ENCODE results near the gene PLCXD1. TPM values are rescaled to one million over a fixed set of nuclear protein-coding genes. Genes with fewer than 3 reads are reported as not detected.
"Not testable (repeated sequence)": the region's sequence is repeated elsewhere in the genome, so short reads cannot be mapped to it uniquely, and the experiment has no call there.

Gene PLCXD1, protein sequence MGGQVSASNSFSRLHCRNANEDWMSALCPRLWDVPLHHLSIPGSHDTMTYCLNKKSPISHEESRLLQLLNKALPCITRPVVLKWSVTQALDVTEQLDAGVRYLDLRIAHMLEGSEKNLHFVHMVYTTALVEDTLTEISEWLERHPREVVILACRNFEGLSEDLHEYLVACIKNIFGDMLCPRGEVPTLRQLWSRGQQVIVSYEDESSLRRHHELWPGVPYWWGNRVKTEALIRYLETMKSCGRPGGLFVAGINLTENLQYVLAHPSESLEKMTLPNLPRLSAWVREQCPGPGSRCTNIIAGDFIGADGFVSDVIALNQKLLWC
- 10 to 100 TPM in 1 of 9 donors, 1 to 10 TPM in 8; 1.2 to 14.5 (median 6.2) TPM for total RNA-seq
- polyA plus RNA-seq = 10 to 100 TPM in 1 of 3 donors, 1 to 10 TPM in 2; 1.4 to 14.3 (median 9.9) TPM
- long read RNA-seq, donor 1, partial matches to known transcripts = 0 of 1 reads
- long read RNA-seq, donor 1, other reads (novel, unspliced or antisense) = 0 of 1 reads
- long read RNA-seq, donor 2, partial matches to known transcripts = 58 of 58 reads
- long read RNA-seq, donor 2, other reads (novel, unspliced or antisense) = 0 of 58 reads
- long read RNA-seq, donor 3 = 0 reads
- long read RNA-seq, donor 4 = 0 reads
- long read RNA-seq, donor 5, partial matches to known transcripts = 0 of 2 reads
- long read RNA-seq, donor 5, other reads (novel, unspliced or antisense) = 2 of 2 reads
- long read RNA-seq, donor 6, partial matches to known transcripts = 0 of 3 reads
- long read RNA-seq, donor 6, other reads (novel, unspliced or antisense) = 3 of 3 reads
- long read RNA-seq, donor 7 = 0 reads
- long read RNA-seq, donor 8, partial matches to known transcripts = 66 of 66 reads
- long read RNA-seq, donor 8, other reads (novel, unspliced or antisense) = 0 of 66 reads
- long read RNA-seq, donor 9 = 0 reads
- long read RNA-seq, donor 10, partial matches to known transcripts = 26 of 43 reads
- long read RNA-seq, donor 10, other reads (novel, unspliced or antisense) = 17 of 43 reads

DNA sequence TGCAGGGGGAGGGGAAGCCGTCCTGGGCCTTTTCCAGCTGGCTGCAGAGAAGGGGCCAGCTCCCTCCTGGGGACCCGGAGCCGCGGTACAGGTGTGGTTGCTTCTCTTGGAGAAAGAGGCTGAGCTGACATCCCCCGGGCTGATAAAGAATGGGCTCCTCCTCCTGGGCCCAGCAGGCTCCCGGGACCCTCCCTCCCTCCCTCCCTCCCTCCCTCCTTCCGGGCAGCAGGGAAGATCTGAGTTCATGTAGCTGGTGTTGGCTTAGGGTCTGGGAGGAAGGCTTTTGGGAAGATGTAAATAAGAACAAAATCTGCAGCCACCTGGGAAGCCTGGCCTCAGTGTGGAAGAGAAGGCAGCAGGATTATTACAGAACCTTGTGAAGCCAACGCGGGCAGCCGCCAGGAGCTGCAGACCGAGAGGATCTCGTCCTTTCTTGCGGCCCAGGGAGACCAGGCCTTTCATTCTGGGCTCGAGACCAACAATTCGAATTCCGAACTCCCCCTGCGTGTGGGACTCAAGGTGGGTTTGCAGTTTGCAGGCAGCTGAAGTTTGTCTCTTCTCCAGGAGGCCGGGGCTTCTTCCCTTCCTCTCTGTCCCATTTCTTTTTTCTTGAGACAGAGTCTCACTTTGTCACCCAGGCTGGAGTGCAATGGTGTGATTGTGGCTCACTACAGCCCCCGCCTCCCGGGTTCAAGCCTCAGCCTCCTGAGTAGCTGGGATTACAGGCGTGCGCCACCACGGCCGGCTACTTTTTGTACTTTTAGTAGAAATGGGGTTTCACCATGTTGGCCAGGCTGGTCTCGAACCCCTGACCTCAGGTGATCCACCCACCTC, at the start of gene PLCXD1:
TSS of gene PLCXD1 (plus strand) at position 216 of the 834 bp plus-strand sequence. CDS start 2,807 bp downstream, outside the sequence.
- Histone ChIP-seq H3K9me3 (replicated peaks in 1 of 3) (no peaks in the 10 kb centered on the region), H3K27ac (no peak within 1 kb of the TSS), H3K27me3 (no peaks in the 10 kb centered on the region), H3K4me1 (replicated peaks in 1 of 2) (peaks cover 5 to 6% of the 10 kb centered on the region in 2 donors), H3K36me3 (replicated peaks in 1 of 2) (no peaks in the 10 kb centered on the region), H3K4me3 (peak within 1 kb of the TSS in 1 of 4 donors; percentile 29)
- intact Hi-C loops (cut with DNase I) = no loop called here
- DNase-seq = no peak
- TF ChIP-seq POLR2A (IDR thresholded peaks at IDR 0.05) = no peak
- TF ChIP-seq, protein P1, sequence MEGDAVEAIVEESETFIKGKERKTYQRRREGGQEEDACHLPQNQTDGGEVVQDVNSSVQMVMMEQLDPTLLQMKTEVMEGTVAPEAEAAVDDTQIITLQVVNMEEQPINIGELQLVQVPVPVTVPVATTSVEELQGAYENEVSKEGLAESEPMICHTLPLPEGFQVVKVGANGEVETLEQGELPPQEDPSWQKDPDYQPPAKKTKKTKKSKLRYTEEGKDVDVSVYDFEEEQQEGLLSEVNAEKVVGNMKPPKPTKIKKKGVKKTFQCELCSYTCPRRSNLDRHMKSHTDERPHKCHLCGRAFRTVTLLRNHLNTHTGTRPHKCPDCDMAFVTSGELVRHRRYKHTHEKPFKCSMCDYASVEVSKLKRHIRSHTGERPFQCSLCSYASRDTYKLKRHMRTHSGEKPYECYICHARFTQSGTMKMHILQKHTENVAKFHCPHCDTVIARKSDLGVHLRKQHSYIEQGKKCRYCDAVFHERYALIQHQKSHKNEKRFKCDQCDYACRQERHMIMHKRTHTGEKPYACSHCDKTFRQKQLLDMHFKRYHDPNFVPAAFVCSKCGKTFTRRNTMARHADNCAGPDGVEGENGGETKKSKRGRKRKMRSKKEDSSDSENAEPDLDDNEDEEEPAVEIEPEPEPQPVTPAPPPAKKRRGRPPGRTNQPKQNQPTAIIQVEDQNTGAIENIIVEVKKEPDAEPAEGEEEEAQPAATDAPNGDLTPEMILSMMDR (IDR thresholded peaks at IDR 0.05) = no peak
- 37 to 51% (median 43%) methylated on average over 12 to 25 of the region's 25 CpGs for WGBS, 4 donors

DNA sequence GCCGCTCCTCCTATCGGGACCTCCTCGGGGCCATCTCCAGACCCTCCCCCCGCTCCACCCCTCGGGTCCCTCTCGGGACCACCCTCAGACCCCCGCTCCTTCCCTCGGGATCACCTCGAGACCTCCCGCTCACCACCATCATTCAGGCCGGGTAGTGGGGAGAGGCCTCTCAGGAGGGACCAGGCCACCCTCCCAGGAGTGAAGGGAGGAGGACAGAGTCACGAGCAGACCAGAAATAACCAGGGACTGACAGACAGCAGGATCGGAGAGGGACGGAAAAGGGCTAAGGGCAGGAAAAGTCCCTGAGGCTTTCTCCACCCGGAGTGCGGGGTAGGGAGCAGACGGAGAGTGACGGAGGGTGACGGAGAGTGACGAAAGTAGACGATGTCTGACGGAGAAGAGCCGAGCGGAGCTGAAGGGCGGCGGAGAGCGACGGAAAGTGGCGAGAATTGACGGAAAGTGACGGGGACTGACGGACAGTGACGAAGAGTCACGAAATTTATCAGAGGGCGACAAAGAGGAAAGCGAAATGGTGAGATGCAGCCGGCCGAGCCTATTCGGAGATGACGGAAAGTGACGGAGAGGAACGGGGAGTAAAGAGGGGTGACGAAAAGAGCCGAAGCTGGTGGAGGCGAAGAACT, 49.4 kb upstream of the PLCXD1 start:
- H3K36me3 ChIP-seq (replicated peaks in 1 of 2); H3K4me1 ChIP-seq (replicated peaks in 1 of 2); intact Hi-C loops (cut with DNase I); H3K4me3 ChIP-seq; H3K9me3 ChIP-seq (replicated peaks in 1 of 3); DNase-seq; H3K27ac ChIP-seq; H3K27me3 ChIP-seq: not testable (repeated sequence)
- 87% methylated on average over 5 of the region's 45 CpGs; no CpG with 5 or more reads in 3 of the 4 donors for WGBS, 4 donors

DNA sequence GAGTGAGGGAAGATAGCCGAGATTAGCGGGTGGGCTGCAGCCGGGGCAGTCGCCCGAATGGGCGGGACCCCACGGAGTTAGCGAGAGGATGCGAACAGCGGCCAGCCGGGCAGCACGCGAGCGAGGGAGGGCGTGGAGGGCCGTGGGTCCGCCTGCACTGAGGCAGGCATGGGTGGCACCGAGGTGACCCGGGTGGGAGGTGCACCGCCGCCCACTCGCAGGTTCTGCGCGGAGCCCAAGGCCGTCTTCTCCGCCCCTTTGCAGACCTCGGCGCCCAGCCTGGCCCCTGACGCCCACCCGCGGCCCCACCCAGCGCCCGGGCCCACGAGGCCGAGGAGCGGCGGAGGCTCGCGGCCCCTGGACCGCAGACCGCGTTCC, 48.9 kb upstream of the PLCXD1 start:
- DNase-seq; H3K36me3 ChIP-seq (replicated peaks in 1 of 2); H3K4me1 ChIP-seq (replicated peaks in 1 of 2); H3K27me3 ChIP-seq; intact Hi-C loops (cut with DNase I); H3K4me3 ChIP-seq; H3K9me3 ChIP-seq (replicated peaks in 1 of 3); H3K27ac ChIP-seq: not testable (repeated sequence)
- 83% methylated on average over 8 of the region's 42 CpGs; no CpG with 5 or more reads in 3 of the 4 donors for WGBS, 4 donors

DNA sequence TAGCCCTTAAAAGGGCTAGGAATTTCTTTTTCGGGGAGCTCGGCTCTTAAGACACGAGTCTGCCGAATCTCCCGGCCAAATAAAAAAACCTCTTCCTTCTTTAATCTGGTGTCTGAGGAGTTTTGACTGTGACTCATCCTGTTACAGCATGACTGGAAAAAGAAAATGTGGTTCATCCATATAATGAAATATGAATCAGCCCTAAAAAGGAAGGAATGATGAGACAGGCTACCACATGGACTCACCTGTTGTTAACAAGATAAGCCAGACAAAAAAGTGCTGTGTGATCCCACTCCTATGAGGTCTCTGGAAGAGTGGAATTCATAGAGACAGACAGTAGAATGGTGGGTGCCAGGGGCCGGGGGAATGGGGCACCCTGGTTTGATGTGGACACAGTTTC, 45.0 kb upstream of the PLCXD1 start:
- intact Hi-C loops (cut with DNase I); DNase-seq; H3K27me3 ChIP-seq; H3K9me3 ChIP-seq (replicated peaks in 1 of 3); H3K4me3 ChIP-seq; H3K36me3 ChIP-seq (replicated peaks in 1 of 2); H3K4me1 ChIP-seq (replicated peaks in 1 of 2); H3K27ac ChIP-seq: not testable (repeated sequence)
- WGBS, 4 donors = no CpG with 5 or more reads among the region's 6 CpGs

DNA sequence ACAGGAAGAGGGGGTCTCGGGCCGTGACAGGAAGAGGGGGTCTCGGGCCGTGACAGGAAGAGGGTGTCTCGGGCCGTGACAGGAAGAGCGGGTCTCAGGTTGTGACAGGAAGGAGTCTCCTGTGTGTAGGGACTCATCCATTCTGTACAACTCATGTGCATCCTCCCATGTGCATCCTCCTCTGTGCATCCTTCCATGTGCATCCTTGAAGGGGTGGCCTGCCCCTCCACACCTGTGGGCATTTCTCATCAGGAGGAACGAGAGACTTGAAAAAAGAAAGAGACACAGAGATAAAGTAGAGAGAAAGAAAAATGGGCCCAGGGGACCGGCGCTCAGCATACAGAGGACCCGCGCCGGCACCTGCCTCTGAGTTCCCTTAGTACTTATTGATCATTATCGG, 30.2 kb upstream of the PLCXD1 start:
- Histone ChIP-seq H3K27me3 (no peaks in the 10 kb centered on the region), H3K36me3 (replicated peaks in 1 of 2) (no peaks in the 10 kb centered on the region), H3K4me3 (no peak overlapping the region), H3K27ac (no peak overlapping the region), H3K4me1 (replicated peaks in 1 of 2) (no peaks in the 10 kb centered on the region), H3K9me3 (replicated peaks in 1 of 3) (no peaks in the 10 kb centered on the region)
- no peak for DNase-seq
- intact Hi-C loops (cut with DNase I) = no loop called here
- no peak for TF ChIP-seq POLR2A (IDR thresholded peaks at IDR 0.05)
- TF ChIP-seq, protein P1 (IDR thresholded peaks at IDR 0.05) = no peak
- 83 to 93% (median 91%) methylated on average over 7 to 14 of the region's 14 CpGs for WGBS, 4 donors

DNA sequence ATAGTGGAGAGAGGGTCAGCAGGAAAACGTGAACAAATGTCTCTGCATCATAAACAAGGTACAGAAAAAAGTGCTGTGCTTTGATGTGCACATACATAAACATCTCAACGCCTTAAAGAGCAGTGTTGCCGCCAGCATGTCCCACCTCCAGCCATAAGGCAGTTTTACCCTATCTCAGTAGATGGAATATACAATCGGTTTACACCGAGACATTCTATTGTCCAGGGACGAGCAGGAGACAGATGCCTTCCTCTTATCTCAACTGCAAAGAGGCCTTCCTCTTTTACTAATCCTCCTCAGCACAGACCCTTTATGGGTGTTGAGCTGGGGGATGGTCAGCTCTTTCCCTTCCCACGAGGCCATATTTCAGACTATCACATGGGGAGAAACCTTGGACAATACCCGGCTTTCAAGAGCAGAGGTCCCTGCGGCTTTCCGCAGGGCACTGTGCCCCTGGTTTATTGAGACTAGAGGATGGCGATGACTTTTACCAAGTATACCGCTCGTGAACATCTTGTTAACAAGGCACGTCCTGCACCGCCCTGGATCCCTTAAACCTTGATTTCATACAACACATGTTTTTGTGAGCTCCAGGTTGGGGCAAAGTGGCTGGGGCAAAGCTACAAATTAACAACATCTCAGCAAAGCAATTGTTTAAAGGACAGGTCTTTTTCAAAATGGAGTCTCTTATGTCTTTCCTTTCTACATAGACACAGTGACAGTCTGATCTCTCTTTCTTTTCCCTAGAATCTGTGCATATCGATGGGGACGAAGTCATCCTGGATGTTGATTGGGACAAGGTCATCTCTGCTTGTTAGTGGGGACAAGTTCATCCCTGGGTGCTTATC, 29.6 kb upstream of the PLCXD1 start:
- WGBS, 4 donors = 71 to 77% (median 75%) methylated on average over 16 to 17 of the region's 17 CpGs
- H3K27ac ChIP-seq; intact Hi-C loops (cut with DNase I); H3K27me3 ChIP-seq; DNase-seq; H3K9me3 ChIP-seq (replicated peaks in 1 of 3); H3K4me3 ChIP-seq; H3K4me1 ChIP-seq (replicated peaks in 1 of 2); H3K36me3 ChIP-seq (replicated peaks in 1 of 2): not testable (repeated sequence)
